Cardiac fibroblast (primary cell): Measurements from ENCODE around the gene LTB.
A peak's percentile ranks its signal among the peaks of the same experiment; 100 is the strongest.

Source experiments
- DNase-seq, 2 donors: peaks; one replicate each; pipeline versions ENCODE4 v3.0.0 to v3.0.0-alpha.2; 2010; ENCODE audit warnings: low read depth in 2 of 2
- H3K4me3 ChIP-seq, 2 donors: replicated peaks in 1 of 2; 1 replicate in 1 of 2; 2 replicates in 1 of 2; pipeline ENCODE4 v1.5.1; 2011; ENCODE audit warnings: low read depth in 2 of 2, low read length in 2 of 2, mild to moderate bottlenecking in 2 of 2, moderate library complexity in 1 of 2
- TF ChIP-seq, protein P1 (sequence below): IDR thresholded peaks from one replicate; pipeline ENCODE4 v1.5.1; 2011; ENCODE audit warnings: low read depth, mild to moderate bottlenecking, low read length, inconsistent platforms

Gene LTB

GRCh38 chr6:31569861-31570536 is 12.2 kb downstream of the LTB start:
- no peak overlapping the region for H3K4me3 ChIP-seq
- TF ChIP-seq, protein P1, sequence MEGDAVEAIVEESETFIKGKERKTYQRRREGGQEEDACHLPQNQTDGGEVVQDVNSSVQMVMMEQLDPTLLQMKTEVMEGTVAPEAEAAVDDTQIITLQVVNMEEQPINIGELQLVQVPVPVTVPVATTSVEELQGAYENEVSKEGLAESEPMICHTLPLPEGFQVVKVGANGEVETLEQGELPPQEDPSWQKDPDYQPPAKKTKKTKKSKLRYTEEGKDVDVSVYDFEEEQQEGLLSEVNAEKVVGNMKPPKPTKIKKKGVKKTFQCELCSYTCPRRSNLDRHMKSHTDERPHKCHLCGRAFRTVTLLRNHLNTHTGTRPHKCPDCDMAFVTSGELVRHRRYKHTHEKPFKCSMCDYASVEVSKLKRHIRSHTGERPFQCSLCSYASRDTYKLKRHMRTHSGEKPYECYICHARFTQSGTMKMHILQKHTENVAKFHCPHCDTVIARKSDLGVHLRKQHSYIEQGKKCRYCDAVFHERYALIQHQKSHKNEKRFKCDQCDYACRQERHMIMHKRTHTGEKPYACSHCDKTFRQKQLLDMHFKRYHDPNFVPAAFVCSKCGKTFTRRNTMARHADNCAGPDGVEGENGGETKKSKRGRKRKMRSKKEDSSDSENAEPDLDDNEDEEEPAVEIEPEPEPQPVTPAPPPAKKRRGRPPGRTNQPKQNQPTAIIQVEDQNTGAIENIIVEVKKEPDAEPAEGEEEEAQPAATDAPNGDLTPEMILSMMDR: no peak
- DNase-seq: no peak

DNA sequence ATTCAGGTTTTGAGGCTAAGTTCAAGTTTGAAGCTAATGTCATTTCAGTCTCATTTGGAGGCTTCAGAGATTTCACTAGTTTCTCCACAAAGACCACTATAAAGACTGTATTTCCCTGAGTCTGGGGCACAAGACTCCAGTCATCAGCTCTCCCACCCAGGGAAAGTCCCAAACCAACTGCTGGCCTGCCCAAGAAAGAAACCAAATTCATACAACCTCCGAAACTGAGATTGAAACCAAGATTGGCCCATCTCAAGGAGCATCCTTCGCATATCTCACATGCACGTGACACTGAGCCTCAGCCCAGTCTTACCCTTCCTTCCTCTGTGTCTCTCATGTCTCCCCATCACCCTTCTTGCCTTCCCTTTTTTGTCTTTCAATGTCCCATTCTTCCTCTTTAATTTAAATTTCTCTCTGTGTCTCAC is 13.7 kb downstream of the LTB start:
- no peak for DNase-seq
- H3K4me3 ChIP-seq: no peak overlapping the region
- TF ChIP-seq, protein P1: no peak

GRCh38 chr6:31567531-31568370 is 14.5 kb downstream of the LTB start:
- TF ChIP-seq, protein P1: no peak
- H3K4me3 ChIP-seq: no peak overlapping the region
- no peak for DNase-seq

DNA sequence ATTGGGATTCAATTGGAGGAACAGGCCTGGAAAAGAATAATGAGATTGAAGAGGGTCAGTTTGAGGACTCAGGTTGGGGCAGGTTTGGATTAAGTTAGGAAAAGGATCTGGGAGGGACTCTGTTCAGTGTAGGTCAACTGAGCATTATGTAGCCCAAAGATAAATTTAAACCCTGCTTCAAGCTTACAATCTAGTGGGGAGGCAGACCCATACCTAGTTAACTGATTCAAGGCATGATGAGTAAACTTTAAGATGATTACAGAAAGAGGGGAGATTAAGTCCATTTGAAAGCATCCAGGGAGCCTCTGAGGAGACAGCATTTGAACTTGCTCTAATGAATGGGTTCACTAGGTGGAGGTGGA is 21.5 kb downstream of the LTB start:
- TF ChIP-seq, protein P1: no peak
- H3K4me3 ChIP-seq: no peak overlapping the region

GRCh38 chr6:31559958-31560696 is 22.1 kb downstream of the LTB start:
- TF ChIP-seq, protein P1: no peak
- no peak overlapping the region for H3K4me3 ChIP-seq
- DNase-seq: peak; percentile 76 to 80

More for the DNA sequence above, 21.5 kb downstream of the LTB start:
- no peak for DNase-seq

DNA sequence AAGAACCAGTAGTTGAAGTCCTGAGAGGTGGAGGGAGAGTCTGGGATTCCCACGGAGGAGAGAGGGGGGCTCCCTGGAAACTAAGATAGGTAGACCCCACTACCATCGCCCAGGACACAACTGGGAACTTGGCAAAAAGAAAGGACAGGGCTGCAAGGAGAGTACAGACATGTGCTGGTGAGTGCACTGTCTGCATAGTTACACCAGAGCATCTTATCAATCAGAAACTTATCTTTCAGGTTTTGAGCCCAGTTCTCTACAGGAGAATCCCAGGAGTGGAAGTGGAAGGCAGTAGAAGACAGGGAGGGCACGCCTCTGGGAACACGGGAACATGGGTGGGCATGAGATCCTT is 22.6 kb downstream of the LTB start:
- H3K4me3 ChIP-seq: no peak overlapping the region
- TF ChIP-seq, protein P1: no peak
- DNase-seq: no peak
